ENCODE measurements around the gene ALDH1A2.

The ALDH1A2 gene

GRCh38 chr15:57949374-57949943 lies 116.1 kb downstream of the ALDH1A2 start:
- no peak for TF ChIP-seq CTCF (IDR thresholded peaks at IDR 0.05; ENCODE audit: insufficient read depth, low read length, poor library complexity, severe bottlenecking)
- no peak for DNase-seq (ENCODE audit: extremely low read depth, insufficient read length)
- H3K36me3 ChIP-seq (ENCODE audit: control insufficient read depth, insufficient read depth, low read length), result no peaks in the 10 kb centered on the region

DNA sequence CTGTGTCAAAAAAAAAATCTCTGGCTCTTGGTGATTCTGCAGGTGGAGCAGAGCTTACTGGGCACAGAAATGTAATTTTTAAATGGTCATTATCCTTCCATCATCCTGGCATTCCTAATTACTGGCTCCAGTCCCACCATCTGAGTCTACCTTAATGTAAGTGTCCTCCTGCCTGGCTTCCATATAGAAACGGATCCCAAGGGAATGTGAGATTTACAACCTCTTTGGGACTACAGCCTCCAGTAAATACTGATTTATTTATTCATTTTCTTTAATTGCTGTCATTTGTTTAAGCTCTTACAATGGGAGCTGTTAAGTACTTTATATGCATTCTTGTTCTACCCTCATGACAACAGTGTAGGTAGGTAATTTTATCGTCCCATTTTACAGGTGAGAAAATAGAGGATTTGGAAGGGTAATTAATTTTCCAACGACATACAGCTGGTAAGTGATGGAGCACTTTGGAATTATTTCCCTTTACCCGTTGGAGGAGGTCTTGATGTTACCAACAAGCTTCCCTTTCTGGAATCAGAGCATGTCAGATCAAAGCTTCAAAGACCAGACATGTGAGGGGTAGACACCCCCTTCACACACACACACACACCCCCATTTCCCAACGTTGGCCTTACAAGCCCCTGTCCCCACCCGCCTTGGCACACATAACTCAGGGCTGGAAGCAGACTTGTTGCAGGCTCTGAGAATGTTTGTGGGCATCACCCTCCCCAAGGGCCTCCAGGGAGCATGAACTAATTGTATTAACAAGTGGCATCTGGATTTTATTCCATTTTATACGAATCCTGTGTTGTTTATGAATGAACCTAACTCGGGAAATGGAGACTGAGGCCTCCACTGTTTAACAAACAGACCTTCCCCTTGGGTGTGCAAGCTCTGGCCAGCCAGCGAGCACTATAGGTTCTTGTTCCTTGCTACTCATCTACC lies 116.9 kb downstream of the ALDH1A2 start:
- Histone ChIP-seq H3K4me3 (replicated peaks; ENCODE audit: low read depth, low read length) (no peak overlapping the region), H3K27me3 (replicated peaks; ENCODE audit: control insufficient read depth, insufficient read depth, low read length) (no peaks in the 10 kb centered on the region; the same call in 1 of the 2 replicates), H3K36me3 (ENCODE audit: control insufficient read depth, insufficient read depth, low read length) (no peaks in the 10 kb centered on the region)
- DNase-seq (ENCODE audit: extremely low read depth, insufficient read length), result no peak
- TF ChIP-seq CTCF (IDR thresholded peaks at IDR 0.05; ENCODE audit: insufficient read depth, low read length, poor library complexity, severe bottlenecking), result no peak

More at GRCh38 chr15:57949374-57949943, 116.1 kb downstream of the ALDH1A2 start:
- Histone ChIP-seq H3K4me3 (replicated peaks; ENCODE audit: low read depth, low read length) (no peak overlapping the region), H3K27me3 (replicated peaks; ENCODE audit: control insufficient read depth, insufficient read depth, low read length) (no peaks in the 10 kb centered on the region; the same call in 1 of the 2 replicates)

GRCh38 chr15:57947781-57948180 lies 117.7 kb downstream of the ALDH1A2 start:
- TF ChIP-seq CTCF (IDR thresholded peaks at IDR 0.05; ENCODE audit: insufficient read depth, low read length, poor library complexity, severe bottlenecking), result no peak
- H3K36me3 ChIP-seq (ENCODE audit: control insufficient read depth, insufficient read depth, low read length), result no peaks in the 10 kb centered on the region
- DNase-seq (ENCODE audit: extremely low read depth, insufficient read length), result no peak
- no peaks in the 10 kb centered on the region; the same call in 1 of the 2 replicates for H3K27me3 ChIP-seq (replicated peaks; ENCODE audit: control insufficient read depth, insufficient read depth, low read length)
- no peak overlapping the region for H3K4me3 ChIP-seq (replicated peaks; ENCODE audit: low read depth, low read length)

GRCh38 chr15:57947282-57947681 lies 118.2 kb downstream of the ALDH1A2 start:
- H3K36me3 ChIP-seq (ENCODE audit: control insufficient read depth, insufficient read depth, low read length), result no peaks in the 10 kb centered on the region
- H3K4me3 ChIP-seq (replicated peaks; ENCODE audit: low read depth, low read length), result no peak overlapping the region
- no peak for DNase-seq (ENCODE audit: extremely low read depth, insufficient read length)
- H3K27me3 ChIP-seq (replicated peaks; ENCODE audit: control insufficient read depth, insufficient read depth, low read length), result no peaks in the 10 kb centered on the region; the same call in 1 of the 2 replicates
- no peak for TF ChIP-seq CTCF (IDR thresholded peaks at IDR 0.05; ENCODE audit: insufficient read depth, low read length, poor library complexity, severe bottlenecking)

DNA sequence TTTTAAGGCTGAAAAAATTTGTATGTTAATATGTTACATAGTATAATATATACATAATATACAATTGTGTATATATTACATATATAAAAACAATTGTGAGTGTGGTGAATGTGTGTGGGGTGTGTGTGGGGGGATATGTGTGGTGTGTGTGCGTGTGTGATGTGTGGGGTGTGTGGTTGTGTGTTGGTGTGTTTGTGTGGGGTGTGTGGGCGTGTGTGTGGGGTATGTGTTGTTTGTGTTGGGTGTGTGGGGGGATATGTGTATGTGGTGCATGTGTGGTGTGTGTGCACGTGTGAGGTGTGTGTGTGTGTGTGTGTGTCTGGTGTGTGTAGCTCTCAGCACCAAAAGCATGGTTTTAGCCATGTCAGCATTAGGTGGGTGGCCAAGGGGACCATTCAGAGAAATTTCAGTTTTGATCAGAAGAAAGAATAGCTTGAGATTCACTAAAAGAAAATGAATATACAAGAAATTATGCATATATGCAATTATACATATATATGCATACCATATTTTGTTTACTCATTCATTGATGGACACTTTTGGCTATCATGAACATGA lies 118.9 kb downstream of the ALDH1A2 start:
- DNase-seq (ENCODE audit: extremely low read depth, insufficient read length), result no peak
- Histone ChIP-seq H3K27me3 (replicated peaks; ENCODE audit: control insufficient read depth, insufficient read depth, low read length) (no peaks in the 10 kb centered on the region; the same call in 1 of the 2 replicates), H3K4me3 (replicated peaks; ENCODE audit: low read depth, low read length) (no peak overlapping the region), H3K36me3 (ENCODE audit: control insufficient read depth, insufficient read depth, low read length) (no peaks in the 10 kb centered on the region)
- no peak for TF ChIP-seq CTCF (IDR thresholded peaks at IDR 0.05; ENCODE audit: insufficient read depth, low read length, poor library complexity, severe bottlenecking)
